Testis (tissue), 2 donors: ENCODE results near the gene CASP7.

Experiments used
- CTCF ChIP-seq, 3 experiments: fragments of 450-650 bp in 2 of 3; fragments of 200-600 bp in 1 of 3; sonication (generic) in 1 of 3; IDR thresholded peaks; one replicate each; pipeline ENCODE4 v1.5.1; 2016 to 2019; ENCODE audit warnings: antibody characterized with exemption in 3 of 3, mild to moderate bottlenecking in 2 of 3, moderate library complexity in 1 of 3
- POLR2A ChIP-seq: fragments of 450-650 bp; IDR thresholded peaks from one replicate; pipeline ENCODE4 v1.6.1; 2017; ENCODE audit warnings: antibody characterized with exemption, mild to moderate bottlenecking, moderate library complexity

GRCh38 chr10:113647812-113648211 lies 31.9 kb upstream of the CASP7 start:
- TF ChIP-seq CTCF (IDR thresholded peaks at IDR 0.05) (no peak), POLR2A (no peak)
